ENCODE data around the gene TMEM72.

GRCh38 chr10:44952779-44953231 lies 41.7 kb downstream of the TMEM72 start:
- TF ChIP-seq CTCF (IDR thresholded peaks at IDR 0.05), result no peak
- TF ChIP-seq POLR2A (IDR thresholded peaks at IDR 0.05), result no peak

All from thyroid gland (tissue), 4 donors.